Measurements from ENCODE around the gene PPFIA3. TPM values are rescaled to one million over a fixed set of nuclear protein-coding genes. Genes with fewer than 3 reads are reported as not detected.

The PPFIA3 gene
- total and polyA plus RNA-seq, 2 experiments from 2014 or later, result 25.4 to 29.7 TPM

GRCh38 chr19:49102303-49102702 lies 17.0 kb upstream of the PPFIA3 start:
- no peak overlapping the region for H2AFZ ChIP-seq
- no peak overlapping the region for H3K4me3 ChIP-seq
- H4K20me1 ChIP-seq (replicated peaks; ENCODE audit: insufficient read depth), result peaks cover 35% of the 10 kb centered on the region
- TF ChIP-seq POLR2AphosphoS5 (IDR thresholded peaks at IDR 0.05; ENCODE audit: low read depth) (no peak), CREB1 (CRISPR knock-in tag; IDR thresholded peaks at IDR 0.05; ENCODE audit: low read depth) (no peak), EZH2 (IDR thresholded peaks at IDR 0.05; ENCODE audit: low read depth, unreplicated experiment) (no peak), CTCF (conservative IDR thresholded peaks at IDR 0.05; ENCODE audit: low read depth in 2 of 2) (no peak), ZNF331 (CRISPR knock-in tag; IDR thresholded peaks at IDR 0.05; ENCODE audit: low read depth) (no peak), EZH2phosphoT487 (IDR thresholded peaks at IDR 0.05; ENCODE audit: unreplicated experiment) (no peak), STAT1 (IDR thresholded peaks at IDR 0.05; ENCODE audit: unreplicated experiment) (no peak), JUNB (IDR thresholded peaks at IDR 0.05; ENCODE audit: unreplicated experiment) (no peak), NANOG (IDR thresholded peaks at IDR 0.05; ENCODE audit: borderline replicate concordance) (no peak), ZNF114 (CRISPR knock-in tag; IDR thresholded peaks at IDR 0.05) (no peak), ETS1 (IDR thresholded peaks at IDR 0.05) (no peak)
- TF ChIP-seq, protein P1, sequence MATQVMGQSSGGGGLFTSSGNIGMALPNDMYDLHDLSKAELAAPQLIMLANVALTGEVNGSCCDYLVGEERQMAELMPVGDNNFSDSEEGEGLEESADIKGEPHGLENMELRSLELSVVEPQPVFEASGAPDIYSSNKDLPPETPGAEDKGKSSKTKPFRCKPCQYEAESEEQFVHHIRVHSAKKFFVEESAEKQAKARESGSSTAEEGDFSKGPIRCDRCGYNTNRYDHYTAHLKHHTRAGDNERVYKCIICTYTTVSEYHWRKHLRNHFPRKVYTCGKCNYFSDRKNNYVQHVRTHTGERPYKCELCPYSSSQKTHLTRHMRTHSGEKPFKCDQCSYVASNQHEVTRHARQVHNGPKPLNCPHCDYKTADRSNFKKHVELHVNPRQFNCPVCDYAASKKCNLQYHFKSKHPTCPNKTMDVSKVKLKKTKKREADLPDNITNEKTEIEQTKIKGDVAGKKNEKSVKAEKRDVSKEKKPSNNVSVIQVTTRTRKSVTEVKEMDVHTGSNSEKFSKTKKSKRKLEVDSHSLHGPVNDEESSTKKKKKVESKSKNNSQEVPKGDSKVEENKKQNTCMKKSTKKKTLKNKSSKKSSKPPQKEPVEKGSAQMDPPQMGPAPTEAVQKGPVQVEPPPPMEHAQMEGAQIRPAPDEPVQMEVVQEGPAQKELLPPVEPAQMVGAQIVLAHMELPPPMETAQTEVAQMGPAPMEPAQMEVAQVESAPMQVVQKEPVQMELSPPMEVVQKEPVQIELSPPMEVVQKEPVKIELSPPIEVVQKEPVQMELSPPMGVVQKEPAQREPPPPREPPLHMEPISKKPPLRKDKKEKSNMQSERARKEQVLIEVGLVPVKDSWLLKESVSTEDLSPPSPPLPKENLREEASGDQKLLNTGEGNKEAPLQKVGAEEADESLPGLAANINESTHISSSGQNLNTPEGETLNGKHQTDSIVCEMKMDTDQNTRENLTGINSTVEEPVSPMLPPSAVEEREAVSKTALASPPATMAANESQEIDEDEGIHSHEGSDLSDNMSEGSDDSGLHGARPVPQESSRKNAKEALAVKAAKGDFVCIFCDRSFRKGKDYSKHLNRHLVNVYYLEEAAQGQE (IDR thresholded peaks at IDR 0.05; ENCODE audit: unreplicated experiment), result no peak
- TF ChIP-seq, protein P2, sequence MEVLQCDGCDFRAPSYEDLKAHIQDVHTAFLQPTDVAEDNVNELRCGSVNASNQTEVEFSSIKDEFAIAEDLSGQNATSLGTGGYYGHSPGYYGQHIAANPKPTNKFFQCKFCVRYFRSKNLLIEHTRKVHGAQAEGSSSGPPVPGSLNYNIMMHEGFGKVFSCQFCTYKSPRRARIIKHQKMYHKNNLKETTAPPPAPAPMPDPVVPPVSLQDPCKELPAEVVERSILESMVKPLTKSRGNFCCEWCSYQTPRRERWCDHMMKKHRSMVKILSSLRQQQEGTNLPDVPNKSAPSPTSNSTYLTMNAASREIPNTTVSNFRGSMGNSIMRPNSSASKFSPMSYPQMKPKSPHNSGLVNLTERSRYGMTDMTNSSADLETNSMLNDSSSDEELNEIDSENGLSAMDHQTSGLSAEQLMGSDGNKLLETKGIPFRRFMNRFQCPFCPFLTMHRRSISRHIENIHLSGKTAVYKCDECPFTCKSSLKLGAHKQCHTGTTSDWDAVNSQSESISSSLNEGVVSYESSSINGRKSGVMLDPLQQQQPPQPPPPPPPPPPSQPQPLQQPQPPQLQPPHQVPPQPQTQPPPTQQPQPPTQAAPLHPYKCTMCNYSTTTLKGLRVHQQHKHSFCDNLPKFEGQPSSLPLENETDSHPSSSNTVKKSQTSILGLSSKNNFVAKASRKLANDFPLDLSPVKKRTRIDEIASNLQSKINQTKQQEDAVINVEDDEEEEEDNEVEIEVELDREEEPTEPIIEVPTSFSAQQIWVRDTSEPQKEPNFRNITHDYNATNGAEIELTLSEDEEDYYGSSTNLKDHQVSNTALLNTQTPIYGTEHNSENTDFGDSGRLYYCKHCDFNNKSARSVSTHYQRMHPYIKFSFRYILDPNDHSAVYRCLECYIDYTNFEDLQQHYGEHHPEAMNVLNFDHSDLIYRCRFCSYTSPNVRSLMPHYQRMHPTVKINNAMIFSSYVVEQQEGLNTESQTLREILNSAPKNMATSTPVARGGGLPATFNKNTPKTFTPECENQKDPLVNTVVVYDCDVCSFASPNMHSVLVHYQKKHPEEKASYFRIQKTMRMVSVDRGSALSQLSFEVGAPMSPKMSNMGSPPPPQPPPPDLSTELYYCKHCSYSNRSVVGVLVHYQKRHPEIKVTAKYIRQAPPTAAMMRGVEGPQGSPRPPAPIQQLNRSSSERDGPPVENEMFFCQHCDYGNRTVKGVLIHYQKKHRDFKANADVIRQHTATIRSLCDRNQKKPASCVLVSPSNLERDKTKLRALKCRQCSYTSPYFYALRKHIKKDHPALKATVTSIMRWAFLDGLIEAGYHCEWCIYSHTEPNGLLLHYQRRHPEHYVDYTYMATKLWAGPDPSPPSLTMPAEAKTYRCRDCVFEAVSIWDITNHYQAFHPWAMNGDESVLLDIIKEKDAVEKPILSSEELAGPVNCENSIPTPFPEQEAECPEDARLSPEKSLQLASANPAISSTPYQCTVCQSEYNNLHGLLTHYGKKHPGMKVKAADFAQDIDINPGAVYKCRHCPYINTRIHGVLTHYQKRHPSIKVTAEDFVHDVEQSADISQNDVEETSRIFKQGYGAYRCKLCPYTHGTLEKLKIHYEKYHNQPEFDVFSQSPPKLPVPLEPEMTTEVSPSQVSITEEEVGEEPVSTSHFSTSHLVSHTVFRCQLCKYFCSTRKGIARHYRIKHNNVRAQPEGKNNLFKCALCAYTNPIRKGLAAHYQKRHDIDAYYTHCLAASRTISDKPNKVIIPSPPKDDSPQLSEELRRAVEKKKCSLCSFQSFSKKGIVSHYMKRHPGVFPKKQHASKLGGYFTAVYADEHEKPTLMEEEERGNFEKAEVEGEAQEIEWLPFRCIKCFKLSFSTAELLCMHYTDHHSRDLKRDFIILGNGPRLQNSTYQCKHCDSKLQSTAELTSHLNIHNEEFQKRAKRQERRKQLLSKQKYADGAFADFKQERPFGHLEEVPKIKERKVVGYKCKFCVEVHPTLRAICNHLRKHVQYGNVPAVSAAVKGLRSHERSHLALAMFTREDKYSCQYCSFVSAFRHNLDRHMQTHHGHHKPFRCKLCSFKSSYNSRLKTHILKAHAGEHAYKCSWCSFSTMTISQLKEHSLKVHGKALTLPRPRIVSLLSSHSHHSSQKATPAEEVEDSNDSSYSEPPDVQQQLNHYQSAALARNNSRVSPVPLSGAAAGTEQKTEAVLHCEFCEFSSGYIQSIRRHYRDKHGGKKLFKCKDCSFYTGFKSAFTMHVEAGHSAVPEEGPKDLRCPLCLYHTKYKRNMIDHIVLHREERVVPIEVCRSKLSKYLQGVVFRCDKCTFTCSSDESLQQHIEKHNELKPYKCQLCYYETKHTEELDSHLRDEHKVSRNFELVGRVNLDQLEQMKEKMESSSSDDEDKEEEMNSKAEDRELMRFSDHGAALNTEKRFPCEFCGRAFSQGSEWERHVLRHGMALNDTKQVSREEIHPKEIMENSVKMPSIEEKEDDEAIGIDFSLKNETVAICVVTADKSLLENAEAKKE (CRISPR knock-in tag; IDR thresholded peaks at IDR 0.05), result no peak
- H3K27me3 ChIP-seq (ENCODE audit: insufficient read depth), result no peaks in the 10 kb centered on the region
- no peaks in the 10 kb centered on the region; the same call in 1 of the 2 replicates for H3K4me1 ChIP-seq (ENCODE audit: insufficient read depth)
- H3K79me2 ChIP-seq (replicated peaks; ENCODE audit: insufficient read depth), result peaks cover 18% of the 10 kb centered on the region
- DNase-seq (ENCODE audit: low spot score) (no peak), ATAC-seq (no peak)
- H3K4me3 Mint-ChIP-seq, result no peak overlapping the region
- H3K4me1 Mint-ChIP-seq, result peaks cover 21% of the 10 kb centered on the region
- no peak overlapping the region for H3K4me2 ChIP-seq
- peaks cover 88% of the 10 kb centered on the region for H3K36me3 Mint-ChIP-seq (ENCODE audit: low read depth)
- H3K27ac Mint-ChIP-seq, result peak overlapping the region; percentile 72
- H3F3A ChIP-seq (replicated peaks; ENCODE audit: low read depth), result peaks cover 37% of the 10 kb centered on the region
- H3K36me3 ChIP-seq (ENCODE audit: insufficient read depth), result peaks cover 34% of the 10 kb centered on the region
- H3K9me3 Mint-ChIP-seq, result no peaks in the 10 kb centered on the region; the same call in 1 of the 3 replicates
- no peaks in the 10 kb centered on the region for H3K9me2 ChIP-seq (ENCODE audit: insufficient read depth)
- no peak overlapping the region for H3K27ac ChIP-seq (ENCODE audit: low read depth)
- peaks cover 18% of the 10 kb centered on the region for H3K27me3 Mint-ChIP-seq (ENCODE audit: insufficient read depth, low read depth, poor library complexity)
